GM11168 (cell line): Measurements from ENCODE around the gene FCHSD2.
"Not testable (repeated sequence)": the region's sequence is repeated elsewhere in the genome, so short reads cannot be mapped to it uniquely, and the experiment has no call there.

ENCODE experiments used
- in situ Hi-C: fragments of 300-500 bp; cut with MboI; formaldehyde crosslinking; loops from one replicate; pipeline ENCODE4 v1.12.0; 2022; ENCODE audit warnings: low sequenced_read_pairs; ENCODE audit not compliant: unreplicated experiment

The FCHSD2 gene

DNA sequence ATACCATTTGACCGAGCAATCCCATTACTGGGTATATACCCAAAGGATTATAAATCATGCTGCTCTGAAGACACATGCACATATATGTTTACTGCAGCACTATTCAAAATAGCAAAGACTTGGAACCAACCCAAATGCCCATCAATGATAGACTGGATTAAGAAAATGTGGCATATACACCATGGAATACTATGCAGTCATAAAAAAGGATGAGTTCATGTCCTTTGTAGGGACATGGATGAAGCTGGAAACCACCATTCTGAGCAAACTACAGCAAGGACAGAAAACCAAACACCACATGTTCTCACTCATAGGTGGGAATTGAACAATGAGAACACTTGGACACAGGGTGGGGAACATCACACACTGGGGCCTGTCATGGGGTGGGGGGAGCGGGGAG, 164.3 kb downstream of the FCHSD2 start:
- in situ Hi-C loops = not testable (repeated sequence)

DNA sequence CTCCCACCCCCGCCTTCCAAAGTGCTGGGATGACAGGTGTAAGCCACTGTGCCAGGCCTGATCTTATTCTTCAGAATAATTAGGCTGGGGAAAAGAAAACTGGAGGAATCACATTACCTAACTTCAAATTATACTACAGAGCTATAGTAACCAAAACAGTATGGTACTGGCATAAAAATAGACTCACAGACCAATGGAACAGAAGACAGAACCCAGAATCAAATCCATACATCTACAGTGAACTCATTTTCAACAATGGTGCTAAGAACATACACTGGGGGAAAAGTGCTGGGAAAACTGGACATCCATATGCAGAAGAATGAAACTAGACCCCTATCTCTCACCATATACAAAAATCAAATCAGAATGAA, 165.6 kb downstream of the FCHSD2 start:
- in situ Hi-C loops = not testable (repeated sequence)

DNA sequence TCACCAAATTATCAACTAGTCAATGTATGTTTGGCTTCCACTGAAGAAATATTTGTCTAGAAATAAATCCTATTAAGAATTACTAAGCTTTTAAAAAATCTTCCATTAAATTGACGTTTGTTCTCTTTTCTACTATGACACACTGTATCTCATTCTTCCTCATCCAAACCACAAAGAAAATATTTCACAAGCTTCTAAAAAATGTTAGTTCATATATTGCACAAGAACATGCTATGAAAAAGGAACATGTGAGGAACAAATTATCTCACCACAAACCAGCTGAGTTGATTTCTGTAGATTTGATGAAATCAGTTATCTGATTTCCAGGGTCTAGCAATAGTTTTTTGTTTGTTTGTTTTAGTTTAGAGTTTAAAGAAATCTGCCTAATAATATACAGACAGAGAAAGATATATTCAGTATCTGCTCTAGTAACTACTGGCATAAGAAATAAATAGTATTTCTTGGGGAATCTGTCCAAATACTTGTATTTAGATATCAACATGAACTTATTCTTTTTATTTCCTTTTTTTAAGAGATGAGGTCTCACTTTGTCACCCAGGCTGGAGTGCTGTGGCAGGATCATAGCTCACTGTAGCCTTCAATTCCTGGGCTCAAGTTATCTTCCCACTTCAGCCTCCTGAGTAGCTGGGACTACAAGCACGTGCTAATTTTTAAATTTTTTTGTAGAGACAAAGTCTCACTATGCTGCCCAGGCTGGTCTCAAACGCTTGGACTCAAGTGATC, 166.2 kb downstream of the FCHSD2 start:
- in situ Hi-C loops = no loop called here

- in situ Hi-C loops = no loop called here
Observed at GRCh38 chr11:72974487-72975205, 167.5 kb downstream of the FCHSD2 start.

- in situ Hi-C loops = no loop called here
Observed at GRCh38 chr11:72972496-72973128, 169.5 kb downstream of the FCHSD2 start.

- in situ Hi-C loops = no loop called here
Observed at GRCh38 chr11:72971192-72971967, 170.7 kb downstream of the FCHSD2 start.

DNA sequence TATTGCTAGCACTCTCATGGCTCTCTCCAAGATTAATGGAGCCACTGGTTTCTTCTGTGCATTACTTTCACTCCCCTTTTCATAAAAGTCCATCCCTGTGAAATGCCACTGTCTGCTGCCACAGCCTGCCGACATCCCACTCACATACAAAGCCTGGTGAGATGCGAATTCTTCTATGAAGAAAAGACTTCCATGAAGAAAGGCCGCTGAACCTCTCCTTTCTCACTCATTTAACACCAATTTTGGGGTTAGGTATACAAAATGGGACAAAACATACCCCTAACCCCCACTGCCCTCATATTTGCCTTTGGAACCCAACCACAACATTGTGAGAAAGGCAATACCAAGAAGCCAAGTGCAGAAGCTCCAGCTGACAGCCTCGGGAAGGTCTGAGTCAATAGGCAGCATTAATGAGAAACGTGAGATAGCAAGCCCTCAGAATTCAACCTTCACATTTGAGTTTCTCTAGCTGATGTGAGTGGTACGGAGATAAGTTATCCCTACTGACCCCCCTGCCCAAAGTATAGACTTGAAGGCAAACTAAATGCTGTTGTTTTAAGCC, 171.5 kb downstream of the FCHSD2 start:
- in situ Hi-C loops = no loop called here

DNA sequence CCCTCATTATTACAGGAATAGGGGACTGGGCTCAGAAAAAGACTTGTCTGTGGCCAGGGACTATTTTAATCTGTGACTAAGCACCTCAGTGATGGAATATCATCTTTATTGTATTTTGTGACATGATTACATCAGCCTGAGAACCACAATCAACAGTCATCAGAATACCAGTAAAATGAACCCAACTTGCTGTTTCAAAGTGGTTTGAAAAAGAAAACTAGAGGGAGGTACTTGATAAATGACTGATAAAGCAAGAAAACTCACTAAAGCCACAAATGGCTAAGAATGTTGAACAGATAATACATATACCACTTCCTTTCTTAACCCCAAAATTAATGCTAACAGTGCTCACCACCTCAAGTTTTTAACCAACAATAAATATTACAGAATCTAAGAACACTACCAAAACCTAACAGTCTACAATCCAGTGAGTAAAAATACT, 172.2 kb downstream of the FCHSD2 start:
- in situ Hi-C loops = no loop called here

GRCh38 chr11:72968390-72968789, 173.7 kb downstream of the FCHSD2 start:
- in situ Hi-C loops = no loop called here

GRCh38 chr11:72965672-72966071, 176.4 kb downstream of the FCHSD2 start:
- in situ Hi-C loops = no loop called here

GRCh38 chr11:72962717-72963116, 179.4 kb downstream of the FCHSD2 start:
- in situ Hi-C loops = no loop called here

- in situ Hi-C loops = no loop called here
Observed at GRCh38 chr11:72962084-72962483, 180.0 kb downstream of the FCHSD2 start.

- in situ Hi-C loops = no loop called here
Observed at GRCh38 chr11:72959998-72960731, 182.0 kb downstream of the FCHSD2 start.

DNA sequence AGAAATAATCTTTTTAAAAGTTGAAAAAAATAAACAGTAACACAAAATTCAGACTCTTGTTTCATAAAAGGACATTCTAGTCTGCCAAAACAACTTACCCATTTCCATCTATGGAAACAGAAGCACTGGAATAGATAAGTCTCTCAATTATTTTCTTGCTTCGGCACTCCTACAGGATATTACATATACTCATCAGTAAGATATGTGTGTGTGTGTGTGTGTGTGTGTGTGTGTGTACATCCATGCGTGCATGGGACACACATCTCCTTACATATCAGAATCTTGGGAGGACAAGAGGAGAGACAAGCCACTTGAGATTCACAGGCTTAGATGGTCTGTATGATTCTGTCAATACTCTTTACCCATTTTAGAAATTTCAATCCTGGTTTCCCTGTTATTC, 183.3 kb downstream of the FCHSD2 start:
- in situ Hi-C loops = no loop called here

- in situ Hi-C loops = no loop called here
Observed at GRCh38 chr11:72955466-72955865, 186.7 kb downstream of the FCHSD2 start.

DNA sequence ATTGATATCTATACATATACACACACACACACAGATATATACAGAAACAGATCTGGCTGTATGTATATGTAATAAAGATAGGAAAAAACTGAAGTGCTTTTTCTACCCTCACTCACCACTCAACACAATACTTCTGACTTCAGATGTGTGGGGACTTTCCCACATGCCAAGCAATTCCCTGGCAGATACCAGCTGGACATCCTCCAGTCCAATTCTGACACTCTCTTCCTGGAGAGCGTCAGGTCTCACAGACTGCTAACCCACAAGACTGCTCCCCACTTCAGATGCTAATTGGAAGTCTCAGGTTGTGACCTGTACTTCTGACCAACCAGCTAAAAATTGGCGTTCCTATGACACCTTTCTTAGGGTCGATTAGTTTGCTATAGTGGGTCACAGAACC, 187.3 kb downstream of the FCHSD2 start:
- in situ Hi-C loops = no loop called here

GRCh38 chr11:72953637-72954036, 188.5 kb downstream of the FCHSD2 start:
- in situ Hi-C loops = no loop called here

DNA sequence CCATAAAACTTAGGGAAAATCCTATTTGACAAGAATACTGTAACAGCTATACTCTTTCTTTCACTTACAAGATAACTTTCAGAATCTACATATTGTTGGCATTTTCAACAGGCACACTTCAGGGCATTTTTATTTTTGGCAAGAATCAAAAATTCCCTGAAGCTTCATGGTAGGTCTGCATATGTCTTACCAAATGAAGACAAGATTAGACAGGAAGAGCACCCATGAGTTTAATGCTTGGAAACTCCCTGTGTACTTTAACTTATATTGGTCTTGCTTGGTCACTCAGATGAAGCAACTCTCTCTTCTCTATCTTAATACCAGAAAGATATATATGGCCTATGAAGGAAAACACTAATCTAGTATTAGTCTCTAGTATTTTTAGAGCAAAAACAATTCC, 190.2 kb downstream of the FCHSD2 start:
- in situ Hi-C loops = no loop called here

DNA sequence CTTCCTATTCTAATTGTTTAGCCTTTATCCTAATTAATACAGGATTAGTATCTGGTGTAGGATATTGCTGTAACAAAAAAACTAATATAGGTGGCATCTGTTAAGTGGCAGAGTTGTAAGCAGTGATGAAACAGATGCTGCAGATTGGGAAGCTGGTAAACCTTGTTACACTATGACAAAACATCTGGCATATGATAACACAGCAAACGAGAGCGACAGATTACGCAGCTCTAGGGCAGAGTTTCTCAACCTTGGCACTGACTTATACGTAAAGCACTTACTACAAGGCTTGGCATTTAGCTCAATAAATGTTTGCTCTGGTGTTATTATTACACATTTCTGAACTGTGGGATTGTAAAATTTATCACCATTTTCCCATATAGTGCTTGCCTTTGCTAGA, 190.9 kb downstream of the FCHSD2 start:
- in situ Hi-C loops = no loop called here

DNA sequence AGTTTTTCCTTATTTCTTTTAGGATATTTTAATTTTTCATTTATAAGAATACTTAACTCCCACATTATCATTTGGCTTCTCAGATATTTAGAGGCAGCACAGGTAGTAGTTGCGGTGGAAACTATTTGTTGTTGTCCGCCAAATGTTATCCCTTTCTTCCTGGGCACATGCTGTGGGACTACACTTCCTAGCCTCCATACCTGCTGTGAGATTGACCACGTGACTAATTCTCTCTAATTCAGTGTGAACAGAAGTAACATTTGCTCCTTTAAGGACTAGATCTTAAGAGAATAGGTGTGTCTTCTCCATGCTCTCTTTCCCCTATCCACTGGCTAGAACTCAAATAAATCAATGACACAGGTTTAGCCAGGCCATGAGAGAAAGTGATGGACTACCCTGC, 191.4 kb downstream of the FCHSD2 start:
- in situ Hi-C loops = no loop called here
